RKO (cell line): ENCODE data around the gene COL18A1.

Experiments used
- DNase-seq: peaks from one replicate; pipeline ENCODE4 v3.0.0-alpha.2; 2016; ENCODE audit warnings: low spot score

COL18A1 gene

DNA sequence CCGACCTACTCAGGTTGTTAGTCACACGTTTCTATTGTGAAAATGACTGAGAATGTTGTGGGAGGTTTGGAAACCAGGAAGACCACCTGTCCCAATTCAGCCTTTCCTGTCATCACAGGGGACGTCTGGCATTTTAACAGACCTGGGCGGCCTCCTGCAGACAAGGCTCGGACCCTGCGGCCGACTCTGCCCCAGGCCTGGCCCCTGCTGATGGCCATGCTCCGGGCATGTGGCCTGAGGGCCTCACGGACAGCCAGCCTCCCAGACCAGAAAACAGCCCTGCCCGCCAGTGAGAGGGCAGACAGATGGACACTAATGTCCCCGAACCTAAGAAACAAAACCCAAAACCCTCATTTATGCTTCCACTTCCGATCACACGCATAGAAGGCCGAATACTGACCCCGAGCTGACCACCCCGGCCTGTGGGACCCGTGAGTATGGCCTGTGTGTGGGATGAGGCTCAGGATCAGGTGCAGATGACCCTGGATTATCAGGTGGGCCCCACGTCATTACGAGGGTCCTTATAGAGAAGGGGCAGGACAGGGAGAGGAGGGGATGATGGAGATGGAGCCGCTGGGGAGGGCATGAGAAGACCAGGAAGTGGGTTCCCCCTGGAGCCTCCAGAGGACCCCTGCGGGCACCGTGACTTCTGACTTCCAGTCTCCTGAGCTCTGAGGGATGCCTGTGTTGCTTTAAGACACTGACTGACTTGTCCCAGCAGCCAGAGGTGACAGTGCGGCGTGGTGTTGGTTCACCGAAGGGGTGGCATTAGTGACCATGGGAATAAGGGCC, 9.6 kb downstream of the COL18A1 start:
- no peak for DNase-seq

DNA sequence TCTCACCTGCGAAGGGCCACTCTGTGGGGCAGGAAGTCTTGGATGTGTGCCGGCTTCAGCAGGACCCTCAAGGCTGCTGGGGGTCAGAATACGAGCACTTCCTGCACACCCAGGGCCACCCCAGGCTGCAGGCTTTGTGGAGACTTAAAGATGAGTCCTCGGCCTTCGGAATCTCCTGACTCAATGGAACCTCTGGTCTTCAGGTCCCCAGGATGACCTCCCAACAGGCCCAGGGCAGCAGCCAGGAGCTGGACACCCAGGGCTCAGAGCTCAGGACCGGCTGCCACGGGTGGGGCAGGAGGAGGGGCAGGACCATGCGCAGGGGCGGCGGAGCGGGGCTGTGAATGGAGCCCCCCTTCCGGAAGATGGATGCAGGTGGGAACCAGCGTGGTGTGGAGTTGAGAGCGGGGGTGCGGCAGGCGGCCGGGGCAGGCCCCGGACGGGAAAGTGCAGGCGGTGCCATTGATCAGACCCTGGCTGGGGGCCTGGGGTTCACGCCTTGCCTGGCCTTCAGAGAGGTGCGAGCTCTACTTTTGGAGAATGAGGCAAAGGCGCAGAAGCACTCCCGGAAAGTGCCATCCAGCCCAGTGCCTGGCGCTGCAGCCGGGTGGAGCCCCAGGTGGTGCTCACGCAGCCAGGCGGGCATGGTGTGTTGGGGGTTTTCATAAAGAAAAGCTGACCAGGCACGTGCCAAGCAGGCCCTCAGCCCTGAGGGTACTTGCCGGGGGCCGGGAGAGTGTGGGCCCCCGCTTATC, 10.4 kb downstream of the COL18A1 start:
- DNase-seq, result no peak

DNA sequence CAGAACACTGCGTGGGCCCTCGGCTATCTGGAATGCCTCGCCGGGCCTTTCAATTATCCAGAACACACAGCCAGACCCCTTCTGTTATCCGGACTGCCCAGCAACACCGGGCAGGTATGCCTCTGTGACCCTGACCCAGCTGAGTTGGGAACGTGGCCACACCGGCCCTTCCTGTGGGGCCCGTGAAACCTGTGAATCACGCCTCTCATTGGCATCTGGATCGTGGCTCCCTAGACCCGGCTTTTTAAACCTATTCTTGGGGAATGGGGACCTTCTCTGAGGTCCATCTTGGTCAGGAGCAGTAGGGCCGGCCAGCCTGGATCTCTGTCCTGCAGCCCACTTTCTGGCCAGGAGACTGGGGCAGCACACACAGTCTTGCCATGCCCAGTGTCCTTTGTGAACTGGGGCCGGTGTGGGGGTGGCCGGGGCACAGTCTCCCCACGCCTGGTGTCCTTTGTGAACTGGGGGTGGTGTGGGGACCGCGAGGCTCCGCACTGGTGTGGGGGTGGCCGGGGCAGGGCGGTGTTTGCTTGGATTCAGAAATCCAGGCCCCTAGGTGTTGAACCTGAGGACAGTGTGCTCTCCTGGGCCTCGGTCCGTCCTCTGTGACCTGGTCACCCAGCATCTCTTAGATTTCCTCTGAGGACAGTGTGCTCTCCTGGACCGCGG, 11.1 kb downstream of the COL18A1 start:
- no peak for DNase-seq

DNA sequence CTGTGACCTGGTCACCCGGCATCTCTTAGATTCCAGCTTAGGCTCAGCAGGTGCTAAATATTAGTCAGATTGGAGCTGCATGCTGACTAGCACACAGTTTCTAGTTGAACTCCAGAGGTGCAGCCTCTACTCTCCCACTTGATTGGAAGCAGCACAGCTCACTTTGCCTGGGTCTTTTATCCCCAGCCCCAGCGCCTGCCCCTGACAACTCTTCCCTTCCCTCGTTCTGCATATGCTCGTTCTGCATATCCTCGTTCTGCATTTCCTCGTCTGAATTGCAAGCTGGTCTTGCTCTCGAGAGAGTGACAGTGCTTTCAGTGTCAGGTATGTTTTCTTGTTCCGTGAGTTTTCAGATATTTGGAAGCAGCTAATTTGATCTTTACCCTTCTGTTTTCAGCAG, 11.7 kb downstream of the COL18A1 start:
- no peak for DNase-seq

DNA sequence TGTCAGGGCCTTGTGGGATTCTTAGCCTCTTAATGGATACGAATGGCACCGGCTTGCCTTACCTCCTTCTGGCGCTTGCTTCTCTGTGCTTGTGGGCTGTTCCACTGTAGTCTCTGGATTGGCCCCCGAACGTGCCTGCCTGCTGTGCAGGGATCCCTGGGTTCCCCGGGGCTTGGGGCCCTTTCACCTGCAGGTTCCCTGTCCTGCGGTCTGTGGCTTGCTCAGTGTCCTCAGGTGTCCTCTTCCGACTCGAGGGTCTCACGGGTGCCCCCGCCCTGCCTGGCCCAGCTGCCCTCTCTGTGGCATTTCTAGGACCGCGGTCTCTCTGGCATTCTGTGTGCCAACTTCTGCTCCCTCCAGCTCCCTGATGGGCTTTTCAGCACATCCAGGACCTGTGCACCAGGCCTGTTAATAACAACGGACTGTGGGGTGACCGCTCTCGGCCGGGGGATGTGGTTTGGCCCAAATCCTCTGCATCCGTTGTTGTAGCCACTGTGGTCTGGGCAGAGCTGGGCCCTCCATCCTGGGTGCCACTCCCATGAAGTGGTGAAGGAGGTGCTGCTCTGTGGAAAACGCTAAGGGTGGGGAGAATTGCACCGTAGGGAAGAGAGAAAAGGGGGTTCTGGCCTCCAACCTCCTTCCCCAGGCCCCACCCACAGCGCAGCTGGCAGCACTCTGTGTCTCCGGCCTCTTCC, 12.4 kb downstream of the COL18A1 start:
- DNase-seq, result no peak

DNA sequence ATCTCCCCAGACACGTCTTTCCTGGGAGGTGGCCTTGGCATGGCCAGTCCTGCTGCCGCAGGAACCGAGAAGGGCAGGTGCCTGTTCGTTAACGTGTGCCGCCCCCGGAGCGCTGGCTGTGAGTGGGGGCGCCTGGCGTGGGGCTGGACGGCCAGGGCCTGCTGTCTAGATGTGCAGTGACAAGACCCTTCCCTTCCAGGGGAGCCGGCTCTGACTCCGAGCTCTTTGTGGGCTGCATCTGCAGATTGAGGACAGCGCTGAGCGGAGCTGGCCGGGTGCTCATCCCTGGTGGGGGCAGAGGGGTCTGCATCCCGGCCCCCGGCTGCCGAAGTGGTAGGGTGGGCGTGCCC, 13.0 kb downstream of the COL18A1 start:
- DNase-seq, result no peak

DNA sequence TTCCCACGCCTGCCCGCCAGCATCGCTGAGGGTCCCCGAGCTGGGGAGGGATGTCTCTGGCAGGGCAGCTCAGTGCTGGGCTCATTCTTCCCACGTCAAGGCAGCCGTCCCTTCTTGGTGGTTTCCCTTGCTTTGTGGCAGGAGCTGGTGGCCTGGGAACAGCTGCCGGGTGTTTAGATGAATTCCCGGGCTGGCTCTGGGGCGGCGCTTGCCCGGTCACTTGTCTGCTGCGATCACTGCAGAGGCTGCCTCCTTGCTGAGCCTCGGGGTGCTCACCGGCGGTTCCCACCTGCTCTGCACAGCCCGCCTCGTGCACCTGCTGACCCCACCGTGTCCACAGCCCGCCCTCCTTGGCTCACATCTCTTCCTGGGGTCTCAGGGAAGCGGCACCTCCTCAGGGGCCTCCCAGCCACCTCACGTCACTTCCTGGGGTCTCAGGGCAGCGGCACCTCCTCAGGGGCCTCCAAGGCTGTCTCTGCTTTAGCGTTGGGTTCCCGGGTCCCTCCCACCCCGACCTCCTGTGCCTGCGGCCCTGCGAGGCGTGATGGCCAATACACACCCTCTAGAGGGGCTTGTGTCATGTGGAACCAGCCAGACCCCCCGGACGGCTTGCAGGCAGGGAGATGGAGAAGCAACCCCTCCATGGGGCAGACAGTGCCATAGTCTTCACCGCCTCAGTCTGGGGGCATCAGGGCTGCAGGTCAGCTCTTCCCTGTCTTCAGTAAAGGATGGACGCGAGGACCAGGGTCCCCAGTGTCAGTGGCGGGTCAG, 13.5 kb downstream of the COL18A1 start:
- no peak for DNase-seq

DNA sequence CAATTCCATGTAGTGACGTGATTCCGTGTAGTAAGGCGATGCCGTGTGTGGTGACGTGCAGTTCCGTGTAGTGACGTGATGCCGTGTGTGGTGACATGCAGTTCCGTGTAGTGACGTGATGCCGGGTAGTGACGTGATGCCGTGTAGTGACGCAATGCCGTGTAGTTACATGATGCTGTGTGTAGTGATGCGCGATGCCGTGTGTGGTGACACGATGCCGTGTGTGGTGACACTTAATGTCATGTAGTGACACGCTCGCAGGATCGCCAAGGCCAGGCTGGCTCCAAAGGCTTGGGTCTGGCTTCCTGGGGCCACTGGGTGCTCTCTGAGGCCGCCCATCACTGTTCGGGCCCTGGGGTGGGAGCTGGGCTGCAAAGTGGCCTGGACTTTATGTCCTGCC, 14.2 kb downstream of the COL18A1 start:
- DNase-seq, result no peak

DNA sequence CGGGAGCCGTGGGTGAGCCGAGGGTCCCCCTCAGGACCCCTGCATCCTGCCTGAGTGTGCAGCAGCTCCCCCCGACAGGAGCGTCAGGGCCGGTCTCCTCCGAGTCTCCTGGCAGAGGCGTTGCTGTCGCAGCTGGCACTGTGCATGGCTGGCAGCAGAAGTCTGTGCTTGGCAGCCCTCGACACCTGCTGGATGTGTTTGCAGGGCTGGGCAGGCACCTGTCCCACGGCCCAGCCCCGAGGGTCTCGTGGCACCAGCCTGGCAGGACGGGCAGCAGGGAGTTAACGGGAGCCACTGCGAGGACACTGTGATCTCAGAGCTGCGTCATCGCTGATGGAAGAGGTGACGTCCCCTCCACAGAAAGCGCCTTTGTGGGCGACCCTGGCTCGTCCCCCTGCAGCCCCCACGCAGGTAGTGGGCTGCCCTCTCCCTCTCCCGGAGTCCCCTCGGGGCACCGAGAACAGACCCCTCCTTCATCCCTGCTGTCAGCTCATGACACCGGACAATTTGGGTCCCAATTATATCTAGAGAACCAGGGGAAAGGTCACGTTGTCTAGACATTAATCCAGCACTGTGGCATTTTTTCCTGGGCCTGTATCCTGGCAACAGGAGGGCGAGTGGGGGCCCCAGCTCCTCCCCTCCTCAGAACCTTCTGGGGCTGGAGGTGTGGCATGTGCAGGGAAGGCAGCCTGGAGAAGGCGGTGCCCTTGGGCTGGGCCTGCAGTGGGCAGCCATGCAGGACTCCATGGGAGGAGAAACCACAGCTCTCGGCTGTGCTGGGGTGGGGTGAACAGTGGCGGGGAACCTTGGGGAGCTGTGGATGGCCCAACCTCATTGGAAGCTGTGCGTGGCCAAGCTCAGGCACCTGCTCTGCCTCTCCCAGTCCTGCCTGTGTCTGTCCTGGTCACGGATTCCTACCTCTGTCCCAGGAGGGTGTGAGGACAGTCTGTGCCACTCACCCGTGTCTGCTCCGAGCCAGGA, 15.4 kb downstream of the COL18A1 start:
- DNase-seq, result no peak

DNA sequence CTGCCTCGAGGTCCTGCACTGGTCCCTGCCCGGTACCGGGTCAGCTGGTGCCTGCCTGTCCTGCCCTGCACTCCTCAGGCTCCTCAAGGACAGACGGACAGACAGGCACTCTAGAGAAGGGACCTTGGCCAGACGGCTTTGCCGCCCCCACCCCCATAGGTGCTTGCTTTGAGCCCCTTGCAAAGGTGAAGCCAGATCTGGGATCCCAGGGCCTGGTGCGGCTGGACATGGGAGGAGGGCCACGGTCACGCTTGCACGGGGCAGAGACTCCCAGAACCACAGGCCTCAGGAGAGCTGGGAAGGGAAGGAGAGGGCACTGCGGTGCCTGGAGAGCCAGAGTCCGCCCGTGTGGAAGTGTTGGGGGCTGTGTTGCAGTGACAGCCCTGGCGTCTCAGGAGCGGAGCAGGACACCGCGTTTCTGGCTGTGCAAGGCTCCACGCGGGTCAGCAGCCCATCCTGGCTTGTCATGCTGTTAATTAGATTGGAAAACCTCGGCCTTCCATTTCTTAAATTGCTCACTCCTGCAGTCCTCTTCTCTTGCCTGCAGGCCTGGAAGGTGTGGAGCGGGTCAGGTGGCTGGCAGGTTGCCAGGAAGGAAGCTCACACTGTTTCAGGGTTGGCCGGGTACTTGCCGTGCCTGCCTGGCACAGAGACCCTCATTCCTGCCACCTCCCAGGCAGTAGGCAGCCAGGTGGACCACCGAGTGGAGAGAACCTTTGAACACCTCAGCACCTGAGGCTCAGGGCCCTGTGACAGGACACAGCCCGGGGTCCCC, 16.3 kb downstream of the COL18A1 start:
- DNase-seq, result no peak

DNA sequence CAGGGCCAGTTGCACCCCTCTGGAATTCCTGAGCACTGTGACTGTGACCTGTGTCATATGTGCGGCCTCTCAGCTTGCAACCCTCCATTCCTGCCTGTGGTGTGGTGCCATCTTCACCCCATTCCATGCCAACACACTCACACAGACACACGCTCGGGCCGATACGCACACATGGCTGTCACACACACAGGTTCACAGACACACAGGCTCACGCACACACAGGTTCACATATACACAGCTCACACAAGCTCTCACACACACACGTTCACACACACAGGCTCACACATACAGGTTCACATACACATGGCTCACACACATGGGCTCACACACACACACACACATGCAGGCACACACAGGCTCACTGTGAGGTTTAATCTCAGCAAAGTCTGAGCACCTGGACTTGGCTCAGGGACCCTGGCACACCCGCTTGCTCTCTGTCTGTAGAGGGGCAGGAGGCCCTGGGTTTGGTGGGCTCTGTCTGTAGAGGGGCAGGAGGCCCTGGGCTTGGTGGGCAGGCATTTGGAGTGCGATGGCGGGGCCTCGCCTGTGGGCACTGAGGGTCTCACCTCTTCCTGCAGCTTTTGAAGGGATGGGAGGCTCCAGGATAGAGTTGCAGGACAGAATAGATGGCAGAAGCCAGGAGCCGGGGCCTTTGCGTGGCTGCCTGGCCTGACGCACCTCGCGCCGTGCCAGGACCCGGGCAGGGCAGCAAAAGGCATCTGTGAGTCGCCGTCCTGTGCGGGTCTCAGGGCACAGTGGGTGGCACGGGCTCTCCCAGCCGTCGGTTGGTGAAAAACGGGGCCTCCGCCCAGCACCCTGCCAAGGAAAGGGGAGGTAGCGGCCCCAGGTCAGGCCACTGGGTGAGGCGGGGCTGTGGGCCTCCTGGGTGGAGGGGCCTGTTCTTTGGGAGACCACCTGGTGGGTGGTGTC, 17.1 kb downstream of the COL18A1 start:
- DNase-seq, result no peak

DNA sequence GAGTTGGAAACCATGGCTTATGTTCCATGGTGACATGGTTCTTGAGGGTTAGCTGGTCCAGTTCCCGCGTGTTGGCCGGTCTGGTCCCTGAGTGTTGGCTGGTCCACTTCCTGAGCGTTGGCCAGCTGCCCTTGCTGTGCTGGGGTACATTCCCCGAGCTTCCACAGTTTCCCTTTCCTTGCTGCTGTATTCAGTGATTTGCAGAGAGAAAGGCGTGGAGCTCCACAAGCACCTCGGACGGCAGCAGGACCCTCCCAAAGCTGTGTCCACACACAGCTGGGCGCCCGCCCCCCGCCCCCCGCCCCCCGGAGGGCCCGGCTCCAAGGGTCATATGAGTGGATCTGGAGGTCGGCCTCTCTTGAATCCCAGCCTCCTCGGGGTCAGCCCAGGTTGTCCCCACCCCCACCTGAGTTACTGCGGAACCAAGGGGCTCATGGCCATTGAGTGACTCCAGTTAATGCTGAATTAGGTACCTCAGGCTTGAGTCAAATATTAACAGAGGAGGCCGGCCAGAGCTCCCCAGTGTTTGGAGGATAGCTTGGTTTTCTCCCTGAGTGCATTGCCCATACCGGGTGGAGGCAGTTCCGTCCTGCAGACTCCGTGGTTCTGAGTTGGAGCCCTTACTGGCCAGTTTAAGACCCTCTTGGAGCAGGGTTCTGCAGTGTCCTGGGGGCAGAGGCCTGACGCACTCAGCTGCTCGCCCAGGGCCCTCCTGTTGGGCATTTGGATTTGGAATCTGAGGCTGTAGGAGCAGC, 18.4 kb downstream of the COL18A1 start:
- DNase-seq, result no peak

DNA sequence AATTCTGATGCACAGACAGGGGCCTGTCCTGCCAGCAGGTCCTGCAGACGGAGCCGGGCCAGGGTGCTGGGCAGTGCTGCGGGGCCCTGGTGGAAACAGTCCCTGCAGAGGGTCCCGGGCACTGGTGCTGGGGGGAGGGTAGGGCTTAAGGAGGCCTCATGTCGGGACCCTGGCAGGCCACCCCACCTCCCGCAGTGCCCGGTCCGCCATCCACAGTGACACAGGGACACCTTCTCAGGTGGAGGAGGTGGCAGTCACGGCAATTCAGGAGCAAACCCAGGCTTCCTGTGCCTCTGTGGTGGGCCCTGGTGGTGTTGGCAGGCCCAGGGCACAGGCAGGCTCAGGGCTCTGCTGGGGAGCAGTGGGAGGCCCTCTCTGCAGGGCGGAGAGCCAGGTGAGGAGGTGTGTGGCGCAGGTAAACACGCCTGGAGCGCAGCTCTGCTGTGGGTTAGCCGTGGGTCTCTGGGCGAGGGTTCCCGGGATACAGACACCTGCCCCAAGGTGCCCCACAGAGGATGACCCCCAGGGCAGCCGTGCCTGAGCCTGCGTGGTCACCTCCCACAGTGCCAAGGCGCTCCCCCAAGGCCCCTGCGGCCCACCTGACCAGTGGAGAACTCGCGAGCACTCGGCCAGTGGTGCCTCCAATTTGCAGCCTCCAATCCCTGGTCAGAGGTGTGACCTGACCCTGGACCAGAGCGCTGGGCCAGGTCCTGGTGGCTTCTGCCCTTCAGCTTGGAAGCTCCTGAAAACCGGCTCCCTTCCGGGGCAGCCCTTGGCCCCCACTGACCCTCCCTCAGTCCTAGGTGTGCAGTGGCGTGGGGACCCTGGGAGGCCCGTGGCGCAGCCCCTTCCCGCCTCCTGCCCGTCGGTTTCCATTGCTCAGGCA, 19.2 kb downstream of the COL18A1 start:
- no peak for DNase-seq

DNA sequence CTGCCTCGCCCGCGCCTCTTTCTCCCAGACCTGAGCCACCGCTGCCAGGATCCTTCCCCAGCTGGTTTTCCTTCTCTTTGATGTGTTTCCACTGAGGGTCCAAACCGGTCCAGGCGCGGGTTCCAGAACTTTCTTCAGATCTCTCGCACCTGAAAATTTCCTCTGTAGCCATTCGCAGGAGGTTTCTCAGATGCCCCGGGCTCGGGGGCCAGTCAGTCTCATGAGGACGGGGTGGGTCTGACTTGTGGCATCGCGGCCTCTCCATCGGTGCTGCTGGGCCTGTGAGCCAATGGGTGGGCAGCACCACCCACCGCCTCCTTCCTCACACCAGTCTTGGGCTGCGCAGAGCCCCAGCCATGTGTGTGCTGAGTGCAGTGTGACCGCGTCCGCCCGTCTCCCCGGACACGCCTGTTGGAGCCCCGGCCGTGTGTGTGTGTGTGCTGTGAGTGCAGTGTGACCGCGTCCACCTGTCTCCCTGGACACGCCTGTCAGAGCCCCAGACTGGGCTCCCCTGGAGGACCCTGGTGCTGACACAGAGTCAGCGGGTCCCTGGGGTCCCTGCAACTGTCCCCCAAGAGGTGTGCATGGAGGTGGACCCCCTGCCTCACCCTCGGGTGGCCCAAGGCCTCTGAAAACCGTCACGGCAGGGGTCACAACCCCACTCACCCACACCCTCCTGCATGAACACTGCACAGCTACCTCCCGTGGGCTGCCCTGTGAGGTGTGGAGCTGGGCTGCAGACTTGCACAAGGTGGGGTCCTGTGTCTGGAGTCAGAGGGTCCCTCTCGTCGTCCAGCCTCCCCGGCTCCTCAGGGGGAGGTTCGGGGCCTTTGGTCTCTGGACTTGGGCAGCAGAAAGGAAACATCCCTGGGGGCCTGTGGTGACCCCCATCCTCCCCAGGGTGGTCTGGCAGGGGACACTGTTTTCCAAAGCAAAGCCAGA, 20.2 kb downstream of the COL18A1 start:
- no peak for DNase-seq
